Stromal cell of bone marrow (primary cell): ENCODE data around the gene HOXA5.

Experiments
- DNase-seq: peaks from one replicate; pipeline ENCODE4 v3.0.0-alpha.2; 2012; ENCODE audit warnings: low read depth

HOXA5 gene

GRCh38 chr7:27116962-27117886 is 26.3 kb downstream of the HOXA5 start:
- no peak for DNase-seq

DNA sequence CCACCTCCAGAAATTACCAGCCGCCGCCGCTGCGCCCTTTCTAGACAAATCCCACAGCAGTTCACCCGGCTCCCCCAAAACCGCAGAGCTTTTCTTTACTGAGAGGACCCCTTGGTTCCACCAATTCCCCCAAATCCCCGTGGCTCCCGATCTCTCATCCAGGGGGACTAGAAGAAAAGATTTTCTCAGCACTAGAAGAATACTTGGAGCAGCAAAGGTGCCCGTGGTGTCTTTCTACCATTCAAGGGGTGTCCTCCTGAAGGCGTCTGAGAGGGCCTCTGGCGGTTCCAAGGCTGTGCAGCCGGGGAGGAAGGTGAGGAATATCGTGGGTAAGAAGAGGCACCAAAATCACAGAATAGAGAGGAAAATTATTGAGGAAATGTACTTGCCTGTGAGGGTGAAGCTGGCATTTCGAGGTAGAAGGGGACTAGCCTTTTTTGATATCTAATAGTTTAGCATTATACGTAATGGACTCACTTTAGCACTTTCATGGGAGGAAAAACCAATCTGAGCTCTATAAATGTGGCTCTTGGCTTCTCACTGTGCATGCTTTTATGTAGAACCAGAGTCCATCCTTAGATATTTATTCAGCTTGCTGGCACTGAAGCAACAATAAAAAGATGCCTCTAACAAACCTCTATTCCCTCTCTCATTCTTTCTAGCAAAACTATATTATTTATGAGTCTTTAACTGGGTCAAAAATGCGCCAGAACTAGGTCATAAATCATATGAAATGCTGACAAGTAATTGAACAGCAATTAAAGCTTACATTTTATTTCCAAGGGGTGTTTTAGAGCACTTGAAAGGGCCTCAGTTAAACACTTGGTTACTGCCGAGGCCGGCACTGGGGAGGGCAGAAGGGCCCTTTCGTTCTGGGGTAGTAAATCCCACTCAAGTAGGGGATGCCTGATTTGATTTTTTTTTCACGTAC is 27.2 kb downstream of the HOXA5 start:
- no peak for DNase-seq

DNA sequence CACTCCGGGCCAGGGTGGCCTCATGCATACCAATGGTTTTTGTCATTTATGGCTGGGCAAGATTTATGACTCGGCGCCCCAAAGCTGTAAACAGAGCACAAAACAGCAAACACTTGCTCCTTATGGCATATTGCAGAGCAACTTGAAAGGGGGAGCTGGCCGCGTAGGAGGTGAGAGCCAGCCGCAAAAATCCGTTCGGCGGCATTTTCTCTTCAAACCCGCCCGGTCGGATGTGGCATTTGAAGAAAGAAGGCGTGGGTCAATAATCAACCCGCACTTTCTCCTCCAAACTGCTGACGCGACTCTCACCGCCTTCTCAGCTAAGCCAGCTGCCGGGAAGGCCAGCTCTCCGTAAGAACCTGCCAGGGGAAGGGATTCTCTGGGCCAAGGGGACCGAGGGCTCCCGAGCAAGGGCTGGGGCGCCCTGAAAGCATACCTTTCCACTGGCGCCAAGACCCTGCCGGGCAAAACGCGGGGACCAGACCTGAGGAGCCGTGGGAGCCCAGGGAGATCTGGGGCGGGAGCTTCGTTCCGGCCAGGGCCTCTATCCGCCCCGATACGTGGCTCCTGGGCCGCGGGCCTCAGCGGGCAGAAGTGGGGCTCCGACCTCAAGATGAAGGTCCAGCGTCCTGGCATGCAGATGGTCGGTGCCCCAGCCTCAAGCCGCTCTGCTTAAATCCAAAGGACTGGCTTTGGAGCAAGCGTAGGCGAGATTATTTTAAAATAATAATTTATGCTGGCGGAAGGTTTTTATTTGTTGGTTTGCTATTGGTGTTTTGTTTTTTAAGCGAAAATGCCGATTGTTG is 28.1 kb downstream of the HOXA5 start:
- no peak for DNase-seq

DNA sequence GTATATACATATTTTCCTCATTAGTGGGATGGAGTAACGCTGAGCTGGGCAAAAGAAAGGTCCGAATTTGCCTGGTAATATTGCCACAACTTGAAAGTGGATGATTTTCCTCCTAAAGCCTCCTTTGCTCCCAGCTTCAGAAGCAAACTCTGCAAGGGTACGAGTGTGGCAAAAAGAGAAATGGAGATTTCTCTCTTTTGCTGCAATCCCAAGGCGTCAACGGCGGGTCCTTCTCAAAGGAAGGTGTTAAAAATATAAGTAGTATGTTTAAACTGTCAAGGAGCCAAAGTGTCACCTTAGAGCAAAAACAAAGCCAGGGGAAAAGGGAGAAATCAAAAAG is 28.6 kb downstream of the HOXA5 start:
- DNase-seq = no peak

DNA sequence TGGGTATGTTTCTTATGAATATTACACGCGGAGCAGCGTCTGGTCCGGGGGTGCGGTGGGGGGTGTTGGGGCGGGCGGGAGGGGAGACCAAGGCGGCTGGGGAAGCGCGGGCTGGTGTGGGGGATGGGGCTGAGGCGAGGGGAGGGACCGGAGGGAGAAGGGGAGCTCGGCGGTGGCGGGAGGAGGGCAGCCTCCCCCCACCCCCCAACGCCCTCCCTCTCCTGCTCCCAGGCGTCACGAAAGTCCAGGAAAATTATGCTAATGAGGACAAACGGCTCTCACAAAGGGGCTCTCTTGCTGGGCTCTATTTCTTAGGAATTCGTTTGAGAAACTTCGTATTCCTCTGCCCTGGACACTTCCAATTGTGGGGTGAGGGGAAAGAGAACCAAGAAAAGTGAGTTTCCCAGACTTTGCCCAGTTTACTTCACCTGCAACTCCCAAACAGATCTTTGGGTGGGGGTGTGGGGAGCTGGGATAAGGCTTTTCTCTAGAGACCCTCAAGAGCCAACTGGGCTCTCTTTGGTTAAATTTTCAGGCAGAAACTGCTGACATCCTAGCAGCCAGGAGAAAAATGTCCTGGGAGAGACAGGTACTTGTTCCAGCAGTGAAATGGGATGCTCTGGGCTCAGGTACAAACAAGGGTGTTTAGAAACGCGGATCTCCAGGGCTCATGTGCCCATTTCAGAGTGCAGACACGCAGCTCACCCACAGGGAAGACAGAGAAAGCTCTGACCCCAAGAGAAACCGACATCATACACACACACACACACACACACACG is 29.3 kb downstream of the HOXA5 start:
- DNase-seq = no peak

GRCh38 chr7:27112955-27113949 is 30.2 kb downstream of the HOXA5 start:
- DNase-seq = peak; percentile 68

GRCh38 chr7:27112361-27112760 is 31.1 kb downstream of the HOXA5 start:
- DNase-seq = no peak

- no peak for DNase-seq
Observed at GRCh38 chr7:27111751-27112277, 31.7 kb downstream of the HOXA5 start.

- DNase-seq = peak; percentile 88
Observed at GRCh38 chr7:27111042-27111750, 32.3 kb downstream of the HOXA5 start.

DNA sequence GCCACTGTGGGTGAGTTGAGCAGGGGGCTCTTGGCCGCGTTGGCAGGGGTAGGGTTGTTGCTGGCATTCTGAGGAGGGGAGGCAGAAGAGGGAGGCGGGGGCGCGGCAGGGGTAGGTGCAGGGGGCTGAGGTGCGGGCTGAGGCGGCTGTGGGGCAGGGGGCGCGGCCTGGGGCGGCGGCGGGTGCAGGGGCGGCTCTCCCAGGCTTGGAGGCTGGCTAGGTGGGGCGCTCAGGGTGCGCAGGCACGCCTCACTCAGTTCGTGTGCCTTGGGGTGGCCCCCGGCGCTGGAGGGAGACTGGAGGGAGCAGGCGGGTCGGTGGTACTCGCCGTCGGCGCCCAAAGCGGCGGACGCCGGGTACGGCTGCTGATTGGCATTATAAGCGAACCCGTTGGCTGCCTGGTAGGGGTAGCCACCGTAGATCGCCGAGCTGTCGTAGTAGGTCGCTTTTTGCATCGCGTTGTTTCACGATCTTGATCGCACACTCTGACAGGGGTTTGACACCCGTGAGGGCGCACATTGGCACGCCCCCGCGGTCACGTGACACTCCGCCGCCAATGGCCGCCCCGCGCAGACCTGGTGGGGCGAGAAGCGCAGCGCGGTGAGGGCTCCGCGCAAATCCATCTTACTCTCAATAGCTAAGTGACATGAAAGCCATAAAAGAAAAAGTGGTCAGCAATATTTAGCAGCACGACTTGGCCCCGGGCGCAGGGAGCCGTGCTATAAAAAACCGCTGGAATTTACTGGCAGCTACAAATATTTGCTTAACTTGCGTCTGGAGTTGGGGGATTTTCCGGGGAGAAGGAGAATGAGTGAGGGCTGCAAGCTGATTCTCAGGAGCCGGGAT is 33.1 kb downstream of the HOXA5 start:
- DNase-seq = peak; percentile 73

GRCh38 chr7:27109466-27110185 is 33.9 kb downstream of the HOXA5 start:
- DNase-seq = no peak

GRCh38 chr7:27108390-27109127 is 34.9 kb downstream of the HOXA5 start:
- no peak for DNase-seq

GRCh38 chr7:27107391-27108381 is 35.8 kb downstream of the HOXA5 start:
- no peak for DNase-seq

DNA sequence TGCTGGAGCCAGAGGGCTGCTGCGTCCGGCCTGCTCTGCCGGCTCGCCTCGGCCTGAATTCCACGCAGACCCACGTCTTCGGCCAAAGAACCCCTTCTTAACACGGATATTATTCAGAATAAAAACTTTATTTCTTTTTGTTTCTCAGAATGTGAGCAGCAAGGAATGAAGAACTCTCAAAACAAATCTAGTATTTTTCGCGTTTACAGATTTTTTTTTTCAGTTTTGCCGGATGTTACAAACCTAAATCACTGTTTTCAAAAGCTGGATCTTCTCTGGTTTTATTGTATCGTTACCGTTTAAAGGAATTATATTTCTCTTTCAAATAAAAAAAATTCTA is 36.6 kb downstream of the HOXA5 start:
- no peak for DNase-seq

DNA sequence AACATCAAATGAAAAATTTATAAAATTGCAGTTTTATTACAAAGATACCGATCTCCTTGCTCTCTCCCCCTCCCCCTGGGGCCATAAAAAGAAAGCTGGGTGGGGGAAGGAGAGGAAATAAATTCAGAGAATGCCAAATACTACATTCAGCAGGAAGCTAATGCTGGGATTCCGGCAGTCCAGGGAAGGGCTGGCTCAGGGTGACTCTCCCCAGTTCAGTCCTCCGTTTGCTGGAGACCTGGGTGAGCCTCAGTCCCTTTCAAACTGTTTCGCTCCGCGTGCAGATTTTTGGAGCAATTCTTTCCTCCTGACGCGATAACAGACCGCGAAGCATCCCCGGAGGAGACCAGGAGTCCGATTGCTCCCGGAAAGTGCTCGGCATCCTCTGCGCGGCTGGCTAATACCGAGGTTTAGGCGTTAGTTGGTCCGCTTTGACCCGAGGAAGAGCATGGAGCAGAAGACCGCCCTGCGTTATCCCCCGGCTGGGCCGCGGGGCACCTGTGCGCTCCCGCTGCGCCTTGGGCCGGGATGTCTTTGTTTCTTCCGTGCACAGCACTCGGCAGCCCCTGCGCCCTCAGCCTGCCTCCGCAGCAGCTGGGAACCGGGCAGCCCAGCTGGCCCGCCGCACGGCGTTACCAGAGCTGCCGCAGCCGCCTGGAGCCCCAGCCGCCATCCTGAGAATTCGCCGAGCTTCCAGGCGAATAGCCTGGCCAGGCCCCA is 37.1 kb downstream of the HOXA5 start:
- DNase-seq = no peak
